ENCODE results near the gene EFCAB13. TPM values are rescaled to one million over a fixed set of nuclear protein-coding genes. Genes with fewer than 3 reads are reported as not detected.

The EFCAB13 gene
- total and polyA plus RNA-seq, 2 of the 4 experiments (the other 2 are of a cell fraction), result 0.77 to 1.4 TPM

DNA sequence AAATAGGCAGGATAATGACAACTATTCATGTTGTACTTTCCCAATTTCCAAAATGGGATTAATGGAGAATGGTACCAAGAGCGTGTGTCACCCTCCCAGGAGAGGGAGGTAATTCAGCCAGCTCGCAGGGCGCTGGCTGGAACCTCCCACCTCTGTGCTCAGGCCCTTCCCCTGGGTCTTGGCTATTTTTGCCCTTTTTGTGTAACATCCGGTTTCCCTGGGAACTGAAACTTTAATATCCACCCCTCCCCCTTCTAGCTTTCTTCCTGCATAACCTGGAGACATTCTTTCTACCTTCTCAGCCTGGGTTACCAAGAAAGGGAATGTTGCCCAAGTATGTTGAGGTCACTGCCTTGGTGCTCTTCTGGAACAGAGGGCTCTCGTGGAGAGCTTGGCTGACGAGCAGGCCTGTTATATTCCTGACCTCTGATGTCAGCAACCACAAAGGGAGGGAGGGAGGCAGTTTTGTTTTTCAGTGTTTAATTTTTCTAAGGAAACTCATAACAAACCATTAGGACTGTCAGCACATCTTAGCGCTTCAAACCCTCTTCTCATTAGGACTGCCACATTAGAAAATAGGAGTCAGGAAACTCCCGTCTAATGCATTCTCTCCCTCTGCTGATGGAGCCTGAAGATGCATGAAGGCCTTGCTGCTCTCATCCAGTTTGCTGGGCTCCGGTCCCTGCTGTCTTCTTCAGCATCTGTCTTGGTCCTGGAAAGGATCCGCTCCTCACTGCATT, 44.5 kb upstream of the EFCAB13 start (continued):
- peak; percentile 84 for TF ChIP-seq CEBPB (IDR thresholded peaks at IDR 0.05; ENCODE audit: low read depth, low read length)
- no peak for TF ChIP-seq NFE2L2 (IDR thresholded peaks at IDR 0.05; ENCODE audit: low read depth, low read length)
- TF ChIP-seq MAZ (IDR thresholded peaks at IDR 0.05; ENCODE audit: borderline replicate concordance, low read depth, low read length), result peak; percentile 93

DNA sequence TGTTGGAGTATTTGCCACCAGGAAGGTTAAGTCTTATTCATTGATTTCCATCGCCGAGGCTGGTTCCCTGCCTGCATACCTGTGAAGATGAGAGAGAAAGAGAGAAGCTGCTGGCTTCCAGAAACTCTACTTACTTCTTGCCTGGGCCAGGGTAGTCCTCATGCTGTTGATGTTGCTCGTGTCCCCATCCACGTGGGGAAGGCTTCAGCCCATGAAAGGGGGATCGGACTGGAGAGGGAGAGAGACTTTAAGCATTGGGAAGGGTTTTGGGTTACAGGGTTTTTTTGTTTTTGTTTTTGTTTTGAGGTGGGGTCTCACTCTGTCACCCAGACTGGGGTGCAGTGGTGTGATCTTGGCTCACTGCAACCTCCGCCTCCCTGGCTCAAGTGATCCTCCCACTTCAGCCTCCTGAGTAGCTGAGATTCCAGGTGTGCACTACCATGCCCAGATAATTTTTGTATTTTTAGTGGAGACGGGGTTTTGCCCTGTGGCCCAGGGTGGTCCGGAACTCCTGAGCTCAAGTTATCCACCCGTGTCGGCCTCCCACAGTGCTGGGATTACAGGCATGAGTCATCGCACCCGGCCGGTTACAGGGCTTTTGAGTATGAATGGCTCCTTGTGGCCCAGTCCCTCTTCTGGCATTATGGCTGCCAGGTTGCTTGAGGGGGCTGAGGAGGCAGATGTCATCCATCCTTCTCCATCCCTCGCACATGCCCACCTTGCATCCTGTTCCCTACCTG, 43.5 kb upstream of the EFCAB13 start:
- H3K4ac ChIP-seq (ENCODE audit: low read depth, low read length), result peak overlapping the region; percentile 90
- H3K9ac ChIP-seq (ENCODE audit: low read depth, low read length), result peak overlapping the region; percentile 39
- H2BK120ac ChIP-seq (ENCODE audit: low read depth, low read length), result peak overlapping the region; percentile 98
- in situ Hi-C loops (cut with MboI; ENCODE audit: low sequenced_read_pairs), result no loop called here
- CTCF ChIA-PET, result interaction anchor here (1.5 kb wide), 1 partner anchor 22 kb away, joined by 3 read pairs; no protein-coding TSS in a partner anchor
- H3K56ac ChIP-seq (ENCODE audit: extremely low read depth, insufficient read depth, low read length), result peak overlapping the region; percentile 90
- H2AFZ ChIP-seq (replicated peaks; ENCODE audit: low read length, poor library complexity), result peak overlapping the region; percentile 67
- H3K9me1 ChIP-seq (ENCODE audit: insufficient read depth, low read length), result peaks cover 42% of the 10 kb centered on the region
- WGBS, 2 experiments (ENCODE audit: extremely low coverage in 2 of 2, insufficient read length in 1 of 2), result 54% methylated on average over 7 of the region's 14 CpGs; no CpG with 5 or more reads in 1 of the 2 experiments
- no peak overlapping the region for H3K4me2 ChIP-seq (ENCODE audit: low read depth, low read length)
- peak overlapping the region; percentile 93 for H2BK5ac ChIP-seq (ENCODE audit: low read depth, low read length, poor library complexity, severe bottlenecking)
- peak overlapping the region; percentile 78 for H3K18ac ChIP-seq (ENCODE audit: low read depth, low read length)
- peaks cover 4 to 44% of the 10 kb centered on the region in 2 experiments; a peak in 3 of 4 replicates for H3K79me1 ChIP-seq (ENCODE audit: low read depth in 1 of 2, low read length in 2 of 2)
- POLR2A ChIA-PET (ENCODE audit: unreplicated experiment), result no interaction called here
- H3K36me3 ChIP-seq (ENCODE audit: control insufficient read depth, insufficient read depth, low read length), result peaks cover 7% of the 10 kb centered on the region
- DNase-seq (peak; percentile 48), ATAC-seq (ENCODE audit: low read depth) (no peak)
- no peaks in the 10 kb centered on the region for H3K27me3 ChIP-seq (ENCODE audit: control insufficient read depth, insufficient read depth, low read length)
- dilution Hi-C loops (cut with HindIII; ENCODE audit: low sequenced_read_pairs, unreplicated experiment), result no loop called here
- intact Hi-C loops (cut with micrococcal nuclease), result no loop called here
- BruUV-seq (replicated peaks), result no TSS peak
- H4K8ac ChIP-seq (ENCODE audit: low read depth in 2 of 2, low read length in 2 of 2), result peak overlapping the region; percentile 86 to 90
- peak overlapping the region; percentile 89 for H2BK15ac ChIP-seq (ENCODE audit: low read depth, low read length)
- peak overlapping the region; percentile 70 for H4K5ac ChIP-seq (ENCODE audit: low read depth, low read length)
- H3K23ac ChIP-seq (ENCODE audit: low read depth, low read length), result peak overlapping the region; percentile 74
- H4K20me1 ChIP-seq (ENCODE audit: insufficient read depth, low read length), result peaks cover 6% of the 10 kb centered on the region; the same call in 1 of the 2 replicates
- H3K27ac ChIP-seq (ENCODE audit: insufficient read depth, low read length), result peak overlapping the region; percentile 84
- H4K91ac ChIP-seq (ENCODE audit: insufficient read depth, low read depth, low read length), result peak overlapping the region; percentile 96
- H2AK5ac ChIP-seq (ENCODE audit: low read depth, low read length), result peak overlapping the region; percentile 100
- no peaks in the 10 kb centered on the region for H3K9me3 ChIP-seq (ENCODE audit: control insufficient read depth, insufficient read depth, low read length)
- peak; percentile 59; the same call in 1 of the 2 replicates for TF ChIP-seq FOS (IDR thresholded peaks at IDR 0.05; ENCODE audit: low read depth, low read length)
- TF ChIP-seq, protein P1, sequence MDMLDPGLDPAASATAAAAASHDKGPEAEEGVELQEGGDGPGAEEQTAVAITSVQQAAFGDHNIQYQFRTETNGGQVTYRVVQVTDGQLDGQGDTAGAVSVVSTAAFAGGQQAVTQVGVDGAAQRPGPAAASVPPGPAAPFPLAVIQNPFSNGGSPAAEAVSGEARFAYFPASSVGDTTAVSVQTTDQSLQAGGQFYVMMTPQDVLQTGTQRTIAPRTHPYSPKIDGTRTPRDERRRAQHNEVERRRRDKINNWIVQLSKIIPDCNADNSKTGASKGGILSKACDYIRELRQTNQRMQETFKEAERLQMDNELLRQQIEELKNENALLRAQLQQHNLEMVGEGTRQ (IDR thresholded peaks at IDR 0.05; ENCODE audit: low read depth, low read length), result no peak
- peaks cover 42% of the 10 kb centered on the region for H3K4me1 ChIP-seq (ENCODE audit: control insufficient read depth, insufficient read depth, low read length)
- peak overlapping the region; percentile 79 for H3K14ac ChIP-seq (replicated peaks; ENCODE audit: low read depth, low read length)
- peak overlapping the region; percentile 85 for H2BK20ac ChIP-seq (ENCODE audit: low read depth, low read length)
- no peak overlapping the region for H3K4me3 ChIP-seq (ENCODE audit: insufficient read depth, low read depth, low read length)
- peak overlapping the region; percentile 90 for H2AK9ac ChIP-seq (replicated peaks; ENCODE audit: low read depth, low read length, poor library complexity)

All from IMR-90 (cell line).